ENCODE data around the gene TBC1D4.

Gene TBC1D4

GRCh38 chr13:75391432-75392100, 90.4 kb downstream of the TBC1D4 start:
- no peak for TF ChIP-seq POLR2A (IDR thresholded peaks at IDR 0.05; ENCODE audit: low read depth, low read length)
- FAIRE-seq (peak; percentile 43), DNase-seq (ENCODE audit: insufficient read length, low spot score) (no peak)

GRCh38 chr13:75390229-75390628, 91.7 kb downstream of the TBC1D4 start:
- no peak for FAIRE-seq

GRCh38 chr13:75385708-75386083, 96.3 kb downstream of the TBC1D4 start:
- FAIRE-seq (no peak), DNase-seq (ENCODE audit: insufficient read length, low spot score) (no peak)
- no peak for TF ChIP-seq POLR2A (IDR thresholded peaks at IDR 0.05; ENCODE audit: low read depth, low read length)

More at GRCh38 chr13:75390229-75390628, 91.7 kb downstream of the TBC1D4 start:
- TF ChIP-seq POLR2A (IDR thresholded peaks at IDR 0.05; ENCODE audit: low read depth, low read length), result no peak
- no peak for DNase-seq (ENCODE audit: insufficient read length, low spot score)

- DNase-seq (ENCODE audit: insufficient read length, low spot score) (no peak), FAIRE-seq (peak; percentile 45)
- TF ChIP-seq POLR2A (IDR thresholded peaks at IDR 0.05; ENCODE audit: low read depth, low read length), result no peak
These were observed 96.9 kb downstream of the TBC1D4 start for GRCh38 chr13:75384879-75385707.

- TF ChIP-seq POLR2A (IDR thresholded peaks at IDR 0.05; ENCODE audit: low read depth, low read length), result no peak
- DNase-seq (ENCODE audit: insufficient read length, low spot score) (no peak), FAIRE-seq (no peak)
These were observed 98.8 kb downstream of the TBC1D4 start for GRCh38 chr13:75383064-75383715.

GRCh38 chr13:75378301-75378700, 103.7 kb downstream of the TBC1D4 start:
- no peak for DNase-seq (ENCODE audit: insufficient read length, low spot score)
- no peak for TF ChIP-seq POLR2A (IDR thresholded peaks at IDR 0.05; ENCODE audit: low read depth, low read length)
- peak; percentile 38 for FAIRE-seq

- TF ChIP-seq POLR2A (IDR thresholded peaks at IDR 0.05; ENCODE audit: low read depth, low read length), result no peak
- FAIRE-seq, result no peak
- DNase-seq (ENCODE audit: insufficient read length, low spot score), result no peak
These were observed 105.1 kb downstream of the TBC1D4 start for GRCh38 chr13:75376792-75377402.

- FAIRE-seq (no peak), DNase-seq (ENCODE audit: insufficient read length, low spot score) (no peak)
- TF ChIP-seq POLR2A (IDR thresholded peaks at IDR 0.05; ENCODE audit: low read depth, low read length), result no peak
These were observed 106.6 kb downstream of the TBC1D4 start for GRCh38 chr13:75375329-75375728.

- DNase-seq (ENCODE audit: insufficient read length, low spot score) (no peak), FAIRE-seq (no peak)
- no peak for TF ChIP-seq POLR2A (IDR thresholded peaks at IDR 0.05; ENCODE audit: low read depth, low read length)
These were observed 108.0 kb downstream of the TBC1D4 start for GRCh38 chr13:75373988-75374387.

GRCh38 chr13:75372923-75373841, 108.8 kb downstream of the TBC1D4 start:
- no peak for TF ChIP-seq POLR2A (IDR thresholded peaks at IDR 0.05; ENCODE audit: low read depth, low read length)
- DNase-seq (ENCODE audit: insufficient read length, low spot score), result no peak
- FAIRE-seq, result peak; percentile 45

- DNase-seq (ENCODE audit: insufficient read length, low spot score) (no peak), FAIRE-seq (peak; percentile 55)
- TF ChIP-seq POLR2A (IDR thresholded peaks at IDR 0.05; ENCODE audit: low read depth, low read length), result no peak
These were observed 109.5 kb downstream of the TBC1D4 start for GRCh38 chr13:75372517-75372916.

- TF ChIP-seq POLR2A (IDR thresholded peaks at IDR 0.05; ENCODE audit: low read depth, low read length), result no peak
These were observed 110.8 kb downstream of the TBC1D4 start for GRCh38 chr13:75371203-75371602.

GRCh38 chr13:75370774-75371173, 111.2 kb downstream of the TBC1D4 start:
- DNase-seq (ENCODE audit: insufficient read length, low spot score) (no peak), FAIRE-seq (no peak)
- no peak for TF ChIP-seq POLR2A (IDR thresholded peaks at IDR 0.05; ENCODE audit: low read depth, low read length)

More at GRCh38 chr13:75371203-75371602, 110.8 kb downstream of the TBC1D4 start:
- DNase-seq (ENCODE audit: insufficient read length, low spot score) (no peak), FAIRE-seq (no peak)

Measured in H54 (cell line).